Retinal pigment epithelial cell (primary cell): ENCODE results near the gene RBM44.
"Not testable (repeated sequence)": the region's sequence is repeated elsewhere in the genome, so short reads cannot be mapped to it uniquely, and the experiment has no call there.

Source experiments
- DNase-seq: peaks from one replicate; pipeline ENCODE4 v3.0.0-alpha.2; 2010; ENCODE audit warnings: low read depth
- H3K4me3 ChIP-seq: 2 replicates; pipeline ENCODE4 v1.5.1; 2011; ENCODE audit warnings: mild to moderate bottlenecking, low read length, control low read depth, moderate library complexity
- TF ChIP-seq, protein P1 (sequence below): conservative IDR thresholded peaks from 2 replicates; pipeline ENCODE4 v1.5.1; 2011; ENCODE audit warnings: low read depth, low read length, control low read depth, inconsistent platforms

RBM44 gene

DNA sequence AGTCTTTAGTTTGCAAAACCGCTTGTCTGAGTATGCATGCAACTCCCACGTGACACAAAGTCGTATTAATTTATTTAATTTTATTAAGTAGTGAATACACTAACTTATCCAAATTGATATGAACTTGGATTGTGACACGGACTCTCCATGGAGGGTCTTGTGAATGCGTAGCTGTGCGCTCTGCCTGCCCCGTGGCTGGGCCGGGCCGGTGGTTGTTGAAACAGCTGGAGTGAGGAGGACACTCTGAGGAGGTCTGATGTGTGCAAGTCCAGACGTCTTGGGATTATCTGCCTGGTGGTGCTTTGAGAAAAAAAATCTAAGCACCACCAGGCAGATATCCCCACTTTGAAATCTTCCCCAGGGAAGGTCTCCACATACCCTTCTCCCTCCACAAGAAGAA lies 41.0 kb upstream of the RBM44 start:
- TF ChIP-seq, protein P1, sequence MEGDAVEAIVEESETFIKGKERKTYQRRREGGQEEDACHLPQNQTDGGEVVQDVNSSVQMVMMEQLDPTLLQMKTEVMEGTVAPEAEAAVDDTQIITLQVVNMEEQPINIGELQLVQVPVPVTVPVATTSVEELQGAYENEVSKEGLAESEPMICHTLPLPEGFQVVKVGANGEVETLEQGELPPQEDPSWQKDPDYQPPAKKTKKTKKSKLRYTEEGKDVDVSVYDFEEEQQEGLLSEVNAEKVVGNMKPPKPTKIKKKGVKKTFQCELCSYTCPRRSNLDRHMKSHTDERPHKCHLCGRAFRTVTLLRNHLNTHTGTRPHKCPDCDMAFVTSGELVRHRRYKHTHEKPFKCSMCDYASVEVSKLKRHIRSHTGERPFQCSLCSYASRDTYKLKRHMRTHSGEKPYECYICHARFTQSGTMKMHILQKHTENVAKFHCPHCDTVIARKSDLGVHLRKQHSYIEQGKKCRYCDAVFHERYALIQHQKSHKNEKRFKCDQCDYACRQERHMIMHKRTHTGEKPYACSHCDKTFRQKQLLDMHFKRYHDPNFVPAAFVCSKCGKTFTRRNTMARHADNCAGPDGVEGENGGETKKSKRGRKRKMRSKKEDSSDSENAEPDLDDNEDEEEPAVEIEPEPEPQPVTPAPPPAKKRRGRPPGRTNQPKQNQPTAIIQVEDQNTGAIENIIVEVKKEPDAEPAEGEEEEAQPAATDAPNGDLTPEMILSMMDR, result no peak
- DNase-seq, result no peak
- H3K4me3 ChIP-seq, result no peak overlapping the region

DNA sequence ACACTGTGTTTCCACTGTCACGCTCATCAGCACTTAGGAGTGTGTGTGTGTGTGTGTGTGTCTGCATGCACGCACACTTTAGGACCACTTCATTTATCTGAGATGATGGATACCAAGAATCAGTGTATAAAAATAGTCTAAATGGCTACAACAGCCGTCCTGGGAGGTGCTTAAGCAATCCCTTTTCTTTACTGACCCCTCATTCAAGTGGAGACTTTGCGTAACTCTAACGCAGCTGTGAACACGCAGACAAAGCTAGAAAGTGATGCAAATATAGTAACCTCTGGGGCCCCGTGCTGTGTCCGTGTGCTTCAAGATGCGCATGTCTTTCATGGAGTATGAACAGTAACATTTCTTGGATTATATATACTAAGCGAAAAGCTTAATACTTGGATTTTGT lies 40.4 kb upstream of the RBM44 start:
- TF ChIP-seq, protein P1, result no peak
- DNase-seq, result no peak
- no peak overlapping the region for H3K4me3 ChIP-seq

DNA sequence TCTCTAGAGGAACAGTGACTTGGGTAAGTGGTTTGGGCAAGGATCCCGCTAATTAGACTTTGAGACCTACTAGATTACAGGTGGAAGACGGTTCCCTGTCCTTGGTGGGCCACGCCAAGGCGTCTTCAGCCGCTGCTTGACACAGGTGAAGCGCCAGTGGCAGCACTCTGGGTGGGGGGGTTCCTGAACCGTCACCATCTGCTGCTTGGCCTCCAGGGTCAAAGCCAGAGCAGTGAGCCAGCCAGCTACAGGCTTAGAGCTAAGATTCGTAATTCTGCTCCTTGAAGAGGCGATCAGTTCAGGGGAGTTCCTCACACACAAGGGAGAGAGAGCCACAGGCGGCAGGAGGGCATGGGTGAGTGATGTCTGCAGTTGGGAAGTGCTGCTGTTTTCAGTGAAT lies 39.4 kb upstream of the RBM44 start:
- TF ChIP-seq, protein P1, result no peak
- no peak for DNase-seq
- H3K4me3 ChIP-seq, result no peak overlapping the region

DNA sequence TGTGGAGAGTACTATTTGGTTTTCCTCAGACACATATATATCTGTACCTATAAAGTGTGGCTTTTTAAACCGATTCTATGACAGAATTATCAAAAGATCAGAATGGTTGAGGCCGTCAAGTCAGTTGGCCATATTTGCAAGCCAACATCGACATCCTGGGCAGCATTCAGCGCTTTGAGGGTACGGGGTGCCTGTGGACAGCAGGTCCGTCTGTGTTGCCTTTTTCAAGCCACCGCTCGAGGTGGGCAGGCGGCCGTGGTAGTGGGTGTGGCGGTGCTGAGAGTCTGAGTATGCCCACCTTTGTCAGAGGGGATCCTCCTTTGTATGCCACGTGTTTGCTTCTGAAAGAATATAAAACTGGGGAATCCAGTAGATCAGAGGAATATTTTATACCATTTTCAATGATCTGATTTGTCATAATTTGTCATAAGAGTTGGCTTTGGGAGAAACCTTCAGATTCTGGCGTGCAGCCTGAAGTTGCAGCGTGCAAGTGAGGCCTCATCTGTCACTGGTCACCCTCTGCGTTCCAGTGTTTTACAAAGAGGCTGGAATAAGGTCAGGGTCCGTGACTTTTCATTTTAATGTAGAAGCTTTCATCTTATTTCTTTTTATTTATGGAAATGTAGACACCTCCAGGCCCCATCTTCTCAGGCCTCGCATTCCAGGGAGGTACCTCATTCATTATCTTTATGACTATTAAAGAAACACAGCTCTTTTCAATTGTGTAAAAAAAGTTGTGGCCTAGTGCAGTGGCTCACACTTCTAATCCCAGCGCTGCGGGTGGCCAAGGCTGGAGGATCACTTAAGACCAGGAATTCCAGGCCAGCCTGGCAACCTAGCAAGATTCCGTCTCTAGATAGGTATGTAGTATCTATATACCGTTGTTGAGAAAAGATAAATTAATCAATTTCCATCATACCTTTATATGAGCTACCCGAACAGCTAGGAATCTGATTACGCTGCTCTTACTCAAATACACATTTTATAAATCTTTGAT lies 37.8 kb upstream of the RBM44 start:
- H3K4me3 ChIP-seq, result no peak overlapping the region
- TF ChIP-seq, protein P1, result no peak
- DNase-seq, result no peak

DNA sequence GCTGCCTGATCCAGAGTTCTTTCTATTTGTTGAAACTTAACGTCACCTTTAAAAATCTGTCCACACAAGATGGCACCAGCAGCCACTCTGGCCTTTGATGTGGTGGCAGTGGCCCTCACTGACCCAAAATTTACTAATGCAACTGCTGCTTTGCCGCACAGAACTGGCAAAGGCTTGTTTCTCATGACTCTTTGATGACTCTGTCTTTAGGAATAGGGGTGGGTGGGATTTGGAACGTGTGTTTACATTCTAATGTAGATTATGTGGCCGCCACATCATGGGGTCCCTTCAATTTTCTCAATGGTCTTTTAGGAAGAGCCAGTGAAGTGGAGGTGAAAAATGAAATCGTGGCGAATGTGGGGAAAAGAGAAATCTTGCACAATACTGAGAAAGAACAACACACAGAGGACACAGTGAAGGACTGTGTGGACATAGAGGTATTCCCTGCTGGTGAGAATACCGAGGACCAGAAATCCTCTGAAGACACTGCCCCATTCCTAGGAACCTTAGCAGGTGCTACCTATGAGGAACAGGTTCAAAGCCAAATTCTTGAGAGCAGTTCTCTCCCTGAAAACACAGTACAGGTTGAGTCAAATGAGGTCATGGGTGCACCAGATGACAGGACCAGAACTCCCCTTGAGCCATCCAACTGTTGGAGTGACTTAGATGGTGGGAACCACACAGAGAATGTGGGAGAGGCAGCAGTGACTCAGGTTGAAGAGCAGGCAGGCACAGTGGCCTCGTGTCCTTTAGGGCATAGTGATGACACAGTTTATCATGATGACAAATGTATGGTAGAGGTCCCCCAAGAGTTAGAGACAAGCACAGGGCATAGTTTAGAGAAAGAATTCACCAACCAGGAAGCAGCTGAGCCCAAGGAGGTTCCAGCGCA lies 36.0 kb upstream of the RBM44 start:
- not testable (repeated sequence) for DNase-seq, H3K4me3 ChIP-seq

DNA sequence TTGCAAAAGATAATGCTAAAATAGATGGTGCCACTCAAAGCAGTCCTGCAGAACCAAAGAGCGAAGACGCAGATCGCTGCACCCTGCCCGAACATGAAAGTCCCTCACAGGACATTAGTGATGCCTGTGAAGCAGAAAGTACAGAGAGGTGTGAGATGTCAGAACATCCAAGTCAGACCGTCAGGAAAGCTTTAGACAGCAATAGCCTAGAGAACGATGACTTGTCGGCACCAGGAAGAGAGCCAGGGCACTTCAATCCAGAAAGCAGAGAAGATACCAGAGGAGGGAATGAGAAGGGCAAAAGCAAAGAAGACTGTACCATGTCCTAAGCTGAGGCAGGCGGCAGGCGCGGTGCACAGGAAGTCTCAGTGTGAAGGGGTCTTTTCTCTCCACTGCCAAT lies 34.8 kb upstream of the RBM44 start:
- DNase-seq, result no peak
- H3K4me3 ChIP-seq, result no peak overlapping the region
- TF ChIP-seq, protein P1, result no peak

DNA sequence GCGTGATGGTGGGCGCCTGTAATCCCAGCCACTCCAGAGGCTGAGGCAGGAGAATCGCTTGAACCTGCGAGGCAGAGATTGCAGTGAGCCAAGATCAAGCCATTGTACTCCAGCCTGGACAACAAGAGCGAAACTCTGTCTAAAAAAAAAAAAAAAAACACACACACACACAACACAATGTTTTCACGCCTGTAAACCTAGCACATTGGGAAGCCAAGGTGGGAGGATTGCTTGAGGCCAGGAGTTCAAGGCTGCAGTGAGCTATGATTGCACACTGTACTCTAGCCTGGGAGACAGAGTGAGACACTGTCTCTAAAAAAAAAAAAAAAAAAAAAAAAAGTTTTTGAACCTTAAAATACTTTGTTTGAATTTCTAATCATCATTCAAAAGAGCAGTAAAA lies 33.5 kb upstream of the RBM44 start:
- H3K4me3 ChIP-seq, DNase-seq: not testable (repeated sequence)

DNA sequence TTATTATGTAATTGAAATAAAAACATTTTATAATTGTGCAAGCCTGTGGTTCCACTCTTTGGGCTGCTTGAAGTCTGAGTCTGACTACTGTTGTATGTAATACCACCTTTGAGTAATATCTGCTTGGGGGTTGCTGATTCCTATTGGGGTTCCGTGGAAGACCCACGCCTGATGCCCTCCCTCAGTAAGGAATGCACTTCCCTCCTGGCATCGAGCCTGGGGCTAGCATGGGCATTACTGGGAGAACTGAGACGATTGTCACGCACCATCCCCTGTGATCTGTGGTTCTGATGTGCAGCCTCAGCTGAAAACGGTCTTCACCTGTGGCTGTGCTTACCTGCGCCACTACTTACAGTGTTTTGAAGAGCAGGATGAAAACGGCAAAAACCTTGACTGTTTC lies 32.7 kb upstream of the RBM44 start:
- DNase-seq, result no peak
- H3K4me3 ChIP-seq, result no peak overlapping the region
- TF ChIP-seq, protein P1, result no peak
